OCI-LY1 (cell line): ENCODE measurements around the gene HYAL2.

Experiments
- EZH2 ChIP-seq: fragments of 200-600 bp; sonication (generic), shearing (Covaris generic); IDR thresholded peaks from 2 replicates; pipeline ENCODE4 v1.8.0; 2017; ENCODE audit warnings: borderline replicate concordance, mixed run types, mild to moderate bottlenecking, antibody characterized with exemption, low read length, moderate library complexity, mixed read lengths
- TF ChIP-seq, protein P1 (sequence below): fragments of 200-600 bp; sonication (generic), shearing (Covaris generic); IDR thresholded peaks from 2 replicates; pipeline ENCODE4 v1.5.1; 2017; ENCODE audit warnings: mild to moderate bottlenecking, antibody characterized with exemption, low read length, moderate library complexity, mixed read lengths

DNA sequence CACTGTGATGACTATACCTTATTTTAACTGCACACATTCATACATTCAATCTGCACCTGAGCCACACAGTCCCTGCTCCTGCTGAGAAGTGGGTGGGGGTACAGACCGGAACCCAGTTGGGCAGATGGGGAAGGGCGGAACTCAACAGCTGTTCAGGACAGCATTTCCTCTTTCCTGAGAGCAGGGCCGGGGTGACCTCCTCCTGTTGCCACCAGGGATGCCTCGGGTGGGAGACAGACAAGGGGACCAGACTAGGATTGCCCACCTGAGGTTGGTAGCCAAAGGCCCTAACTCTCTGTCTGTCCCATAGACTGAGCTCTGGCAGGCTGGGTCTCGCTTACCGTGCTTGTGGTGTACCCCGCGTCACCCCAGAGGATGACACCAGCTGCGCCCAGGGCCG is 3.9 kb downstream of the HYAL2 start:
- TF ChIP-seq, protein P1, sequence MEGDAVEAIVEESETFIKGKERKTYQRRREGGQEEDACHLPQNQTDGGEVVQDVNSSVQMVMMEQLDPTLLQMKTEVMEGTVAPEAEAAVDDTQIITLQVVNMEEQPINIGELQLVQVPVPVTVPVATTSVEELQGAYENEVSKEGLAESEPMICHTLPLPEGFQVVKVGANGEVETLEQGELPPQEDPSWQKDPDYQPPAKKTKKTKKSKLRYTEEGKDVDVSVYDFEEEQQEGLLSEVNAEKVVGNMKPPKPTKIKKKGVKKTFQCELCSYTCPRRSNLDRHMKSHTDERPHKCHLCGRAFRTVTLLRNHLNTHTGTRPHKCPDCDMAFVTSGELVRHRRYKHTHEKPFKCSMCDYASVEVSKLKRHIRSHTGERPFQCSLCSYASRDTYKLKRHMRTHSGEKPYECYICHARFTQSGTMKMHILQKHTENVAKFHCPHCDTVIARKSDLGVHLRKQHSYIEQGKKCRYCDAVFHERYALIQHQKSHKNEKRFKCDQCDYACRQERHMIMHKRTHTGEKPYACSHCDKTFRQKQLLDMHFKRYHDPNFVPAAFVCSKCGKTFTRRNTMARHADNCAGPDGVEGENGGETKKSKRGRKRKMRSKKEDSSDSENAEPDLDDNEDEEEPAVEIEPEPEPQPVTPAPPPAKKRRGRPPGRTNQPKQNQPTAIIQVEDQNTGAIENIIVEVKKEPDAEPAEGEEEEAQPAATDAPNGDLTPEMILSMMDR = no peak
- no peak for TF ChIP-seq EZH2
